ENCODE measurements around the gene EIF2S1.

The EIF2S1 gene

DNA sequence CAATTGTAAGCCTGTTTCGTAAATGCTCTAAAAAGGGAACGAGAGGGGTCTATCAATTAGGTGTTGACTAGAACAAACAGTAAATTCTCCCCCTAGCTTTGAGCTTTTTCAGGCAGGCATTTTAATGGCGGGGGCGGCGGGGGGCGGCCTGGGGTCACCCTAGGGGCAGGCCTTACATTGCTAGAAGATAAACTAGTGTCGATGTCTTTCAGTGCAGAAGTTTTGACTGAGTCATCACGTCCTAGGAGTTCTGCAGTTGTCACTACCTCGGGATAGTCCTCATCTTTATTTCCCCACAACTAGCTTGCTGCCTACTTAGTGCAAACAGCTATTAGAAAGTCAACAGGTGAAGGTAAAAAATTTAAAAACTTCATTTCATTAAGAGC, 2.2 kb upstream of the EIF2S1 start:
- TF ChIP-seq, protein P1, sequence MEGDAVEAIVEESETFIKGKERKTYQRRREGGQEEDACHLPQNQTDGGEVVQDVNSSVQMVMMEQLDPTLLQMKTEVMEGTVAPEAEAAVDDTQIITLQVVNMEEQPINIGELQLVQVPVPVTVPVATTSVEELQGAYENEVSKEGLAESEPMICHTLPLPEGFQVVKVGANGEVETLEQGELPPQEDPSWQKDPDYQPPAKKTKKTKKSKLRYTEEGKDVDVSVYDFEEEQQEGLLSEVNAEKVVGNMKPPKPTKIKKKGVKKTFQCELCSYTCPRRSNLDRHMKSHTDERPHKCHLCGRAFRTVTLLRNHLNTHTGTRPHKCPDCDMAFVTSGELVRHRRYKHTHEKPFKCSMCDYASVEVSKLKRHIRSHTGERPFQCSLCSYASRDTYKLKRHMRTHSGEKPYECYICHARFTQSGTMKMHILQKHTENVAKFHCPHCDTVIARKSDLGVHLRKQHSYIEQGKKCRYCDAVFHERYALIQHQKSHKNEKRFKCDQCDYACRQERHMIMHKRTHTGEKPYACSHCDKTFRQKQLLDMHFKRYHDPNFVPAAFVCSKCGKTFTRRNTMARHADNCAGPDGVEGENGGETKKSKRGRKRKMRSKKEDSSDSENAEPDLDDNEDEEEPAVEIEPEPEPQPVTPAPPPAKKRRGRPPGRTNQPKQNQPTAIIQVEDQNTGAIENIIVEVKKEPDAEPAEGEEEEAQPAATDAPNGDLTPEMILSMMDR (IDR thresholded peaks at IDR 0.05; ENCODE audit: extremely low read depth, insufficient read depth, missing control alignments) = no peak
- DNase-seq (ENCODE audit: low spot score) = no peak
- in situ Hi-C loops (cut with MboI; ENCODE audit: low pct_unique_long_range_greater_than_20kb, low sequenced_read_pairs, unreplicated experiment) = no loop called here

DNA sequence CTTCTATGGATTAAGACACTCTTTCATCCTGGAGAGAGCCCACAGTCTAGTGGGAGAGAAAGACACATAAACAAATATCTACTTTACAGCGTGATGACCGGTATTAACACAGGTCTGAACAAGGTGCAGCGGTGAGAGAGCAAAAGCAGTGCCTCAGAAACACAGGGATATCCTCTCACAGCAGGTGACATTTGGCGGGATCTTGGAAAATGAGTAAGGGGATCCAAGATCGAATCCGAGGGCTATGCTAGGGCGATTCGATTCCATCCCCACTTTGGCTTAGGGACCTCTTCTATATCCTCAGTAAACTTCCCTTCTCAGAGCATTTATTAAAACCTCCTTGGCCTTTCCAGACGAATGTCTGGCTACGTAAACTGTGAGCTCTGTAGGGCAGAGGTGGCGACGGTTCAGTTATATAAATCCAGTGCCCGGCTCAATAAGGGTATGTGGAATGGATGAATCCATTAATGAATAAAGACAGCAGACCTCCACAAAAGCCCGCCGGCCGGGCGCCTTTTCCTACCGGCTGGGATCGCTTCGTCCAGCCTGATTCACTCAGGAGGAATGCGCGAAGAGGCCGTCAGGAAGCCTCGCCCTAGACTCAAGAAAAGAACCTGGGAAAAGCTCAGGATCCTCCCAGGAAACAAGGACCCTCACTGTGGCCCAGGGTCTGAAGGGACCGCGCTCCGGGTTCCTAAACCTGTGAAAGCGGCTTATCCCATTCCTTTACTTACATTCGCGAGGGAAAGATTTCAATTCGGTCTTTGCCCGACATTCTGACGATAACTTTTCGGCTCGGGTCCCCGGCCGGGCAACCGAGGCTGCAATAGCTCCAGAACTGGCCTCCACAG, 979 bp upstream of the EIF2S1 start:
- no peak for DNase-seq (ENCODE audit: low spot score)
- TF ChIP-seq, protein P1 (IDR thresholded peaks at IDR 0.05; ENCODE audit: extremely low read depth, insufficient read depth, missing control alignments) = no peak
- in situ Hi-C loops (cut with MboI; ENCODE audit: low pct_unique_long_range_greater_than_20kb, low sequenced_read_pairs, unreplicated experiment) = no loop called here

DNA sequence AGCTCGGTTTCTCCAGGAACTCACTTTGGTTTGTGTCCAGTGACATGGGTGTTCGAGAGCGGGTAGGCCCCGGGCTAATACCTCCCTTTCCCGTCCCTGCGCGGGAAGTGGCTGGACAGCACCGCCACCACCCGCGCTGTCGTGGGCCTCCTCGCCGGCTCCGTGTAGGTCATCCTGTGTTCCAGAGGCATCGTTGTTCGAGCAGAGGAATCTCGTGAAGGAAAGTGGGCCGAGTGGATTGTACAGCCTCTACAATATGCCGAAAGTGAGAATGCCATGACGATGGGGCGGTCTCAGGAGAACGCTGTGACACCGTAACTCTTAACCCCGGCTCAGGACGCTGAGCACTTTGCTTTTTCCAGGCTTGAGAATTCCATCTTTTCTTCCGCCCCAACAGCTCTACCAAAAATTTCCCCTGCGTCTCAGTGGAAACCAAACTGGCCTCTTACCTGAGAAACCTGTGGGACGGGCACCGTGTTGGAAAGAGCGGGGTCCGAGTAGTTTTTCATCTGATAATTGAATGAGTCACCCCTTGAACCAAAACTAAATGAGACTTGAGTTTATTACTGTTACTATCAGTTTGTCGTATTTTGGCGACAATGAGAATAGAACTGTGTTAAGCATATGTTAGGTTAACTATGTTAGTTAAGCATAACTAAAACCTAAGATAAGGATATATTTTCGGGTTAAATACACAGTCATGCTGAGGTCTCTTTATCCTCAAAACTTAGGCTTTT, 510 bp downstream of the EIF2S1 start:
- TF ChIP-seq, protein P1 (IDR thresholded peaks at IDR 0.05; ENCODE audit: extremely low read depth, insufficient read depth, missing control alignments) = no peak
- in situ Hi-C loops (cut with MboI; ENCODE audit: low pct_unique_long_range_greater_than_20kb, low sequenced_read_pairs, unreplicated experiment) = no loop called here
- DNase-seq (ENCODE audit: low spot score) = no peak

DNA sequence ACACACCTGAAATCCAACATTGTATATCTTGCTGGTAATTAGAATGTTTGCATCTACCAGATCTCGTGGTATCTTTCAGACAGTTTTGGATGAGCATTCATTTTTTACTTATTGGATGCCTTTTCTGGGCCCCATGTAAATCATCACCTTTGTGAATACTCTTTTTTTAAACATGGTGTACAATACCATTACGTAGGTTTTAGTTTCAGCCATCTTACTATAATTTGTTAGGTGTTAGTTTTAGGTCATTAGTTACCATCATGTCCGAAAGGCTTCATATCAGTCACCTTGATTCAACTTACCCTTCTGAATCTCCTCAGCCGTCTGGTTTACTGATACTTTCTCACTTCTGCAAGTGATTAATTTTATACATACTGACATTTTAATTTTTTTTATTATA, 5.3 kb downstream of the EIF2S1 start:
- TF ChIP-seq, protein P1 (IDR thresholded peaks at IDR 0.05; ENCODE audit: extremely low read depth, insufficient read depth, missing control alignments) = no peak
- in situ Hi-C loops (cut with MboI; ENCODE audit: low pct_unique_long_range_greater_than_20kb, low sequenced_read_pairs, unreplicated experiment) = no loop called here
- DNase-seq (ENCODE audit: low spot score) = no peak

DNA sequence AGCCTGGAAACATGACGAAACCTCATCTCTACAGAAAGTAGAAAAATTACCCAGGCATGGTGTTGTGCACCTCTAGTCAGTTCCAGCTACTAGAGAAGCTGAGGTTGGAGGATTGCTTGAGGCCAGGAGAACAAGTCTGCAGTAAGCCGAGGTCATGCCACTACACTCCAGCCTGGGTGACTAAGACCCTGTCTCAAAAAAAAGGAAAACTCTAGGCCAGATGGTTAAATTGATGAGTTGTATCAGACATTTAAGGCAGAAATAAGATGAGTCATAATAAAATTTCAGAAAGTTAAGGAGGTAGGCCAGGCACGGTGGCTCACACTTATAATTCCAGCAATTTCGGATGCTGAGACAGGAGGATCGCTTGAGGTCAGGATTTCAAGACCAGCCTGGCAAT, 10.7 kb downstream of the EIF2S1 start:
- DNase-seq (ENCODE audit: low spot score) = no peak
- TF ChIP-seq, protein P1 (IDR thresholded peaks at IDR 0.05; ENCODE audit: extremely low read depth, insufficient read depth, missing control alignments) = no peak
- in situ Hi-C loops (cut with MboI; ENCODE audit: low pct_unique_long_range_greater_than_20kb, low sequenced_read_pairs, unreplicated experiment) = no loop called here

DNA sequence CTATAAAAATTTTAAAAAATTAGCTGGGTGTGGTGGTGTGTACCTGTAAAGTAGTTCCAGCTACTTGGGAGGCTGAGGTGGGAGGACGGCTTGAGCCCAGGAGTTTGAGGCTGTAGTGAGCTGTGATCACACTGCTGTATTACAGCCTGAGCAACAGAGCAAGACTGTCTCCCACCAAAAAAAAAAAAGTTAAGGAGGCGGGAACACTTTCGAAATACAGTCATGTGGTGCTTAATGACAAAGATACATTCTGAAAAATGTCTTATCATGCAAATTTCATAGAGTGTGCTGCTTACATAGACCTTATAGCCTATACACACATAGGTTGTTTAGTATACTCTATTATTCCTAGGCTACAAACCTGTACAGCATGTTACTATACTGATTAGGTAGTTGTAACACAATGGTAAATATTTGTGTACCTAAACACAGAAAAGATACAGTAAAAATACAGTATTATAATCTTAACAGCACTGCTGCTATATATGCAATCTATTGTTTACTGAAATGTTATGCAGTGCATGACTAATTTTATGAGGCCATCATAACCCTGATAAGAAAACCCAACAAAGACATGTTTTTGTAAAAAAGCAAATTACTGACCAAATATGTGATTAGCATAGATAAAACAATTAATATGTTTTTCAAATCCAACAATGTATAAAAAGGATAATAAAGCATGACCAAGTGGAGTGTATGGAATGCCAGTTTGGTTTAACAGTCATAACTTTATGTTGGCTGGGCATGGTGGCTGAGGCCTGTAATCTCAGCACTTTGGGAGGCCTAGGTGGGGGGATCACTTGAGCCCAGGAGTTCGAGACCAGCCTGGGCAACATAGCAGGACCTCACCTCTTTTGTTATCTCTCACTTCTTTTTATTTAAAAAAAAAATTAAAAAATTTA, 11.4 kb downstream of the EIF2S1 start:
- TF ChIP-seq, protein P1 (IDR thresholded peaks at IDR 0.05; ENCODE audit: extremely low read depth, insufficient read depth, missing control alignments) = no peak
- DNase-seq (ENCODE audit: low spot score) = no peak
- in situ Hi-C loops (cut with MboI; ENCODE audit: low pct_unique_long_range_greater_than_20kb, low sequenced_read_pairs, unreplicated experiment) = no loop called here
